HG03108 (cell line): ENCODE data around the gene ASB9.

ENCODE experiments used
- ATAC-seq: cut with Tn5 transposase; IDR thresholded peaks from one replicate; pipeline ENCODE4 v1.9.1; 2021; ENCODE audit warnings: moderate library complexity; ENCODE audit not compliant: unreplicated experiment

The ASB9 gene

GRCh38 chrX:15194146-15194545, 75.7 kb downstream of the ASB9 start:
- ATAC-seq, result no peak
